ENCODE results near the gene RAPSN. TPM values are rescaled to one million over a fixed set of nuclear protein-coding genes. Genes with fewer than 3 reads are reported as not detected.

RAPSN gene
- total RNA-seq, 4 donors from 2014 or later, result 0.42 to 1.4 (median 0.70) TPM

- Histone ChIP-seq H3K4me1 (peaks cover 14 to 28% (median 22%) of the 10 kb centered on the region in 4 donors), H3K27ac (replicated peaks in 1 of 4) (no peak overlapping the region), H3K36me3 (peaks cover 42 to 61% (median 53%) of the 10 kb centered on the region in 4 donors), H3K4me3 (no peak overlapping the region), H3K9me3 (no peaks in the 10 kb centered on the region), H3K27me3 (no peaks in the 10 kb centered on the region)
- TF ChIP-seq POLR2AphosphoS5 (IDR thresholded peaks at IDR 0.05) (no peak), EP300 (IDR thresholded peaks at IDR 0.05) (no peak), POLR2A (IDR thresholded peaks at IDR 0.05; ENCODE audit: low read depth) (no peak)
- TF ChIP-seq, protein P1, sequence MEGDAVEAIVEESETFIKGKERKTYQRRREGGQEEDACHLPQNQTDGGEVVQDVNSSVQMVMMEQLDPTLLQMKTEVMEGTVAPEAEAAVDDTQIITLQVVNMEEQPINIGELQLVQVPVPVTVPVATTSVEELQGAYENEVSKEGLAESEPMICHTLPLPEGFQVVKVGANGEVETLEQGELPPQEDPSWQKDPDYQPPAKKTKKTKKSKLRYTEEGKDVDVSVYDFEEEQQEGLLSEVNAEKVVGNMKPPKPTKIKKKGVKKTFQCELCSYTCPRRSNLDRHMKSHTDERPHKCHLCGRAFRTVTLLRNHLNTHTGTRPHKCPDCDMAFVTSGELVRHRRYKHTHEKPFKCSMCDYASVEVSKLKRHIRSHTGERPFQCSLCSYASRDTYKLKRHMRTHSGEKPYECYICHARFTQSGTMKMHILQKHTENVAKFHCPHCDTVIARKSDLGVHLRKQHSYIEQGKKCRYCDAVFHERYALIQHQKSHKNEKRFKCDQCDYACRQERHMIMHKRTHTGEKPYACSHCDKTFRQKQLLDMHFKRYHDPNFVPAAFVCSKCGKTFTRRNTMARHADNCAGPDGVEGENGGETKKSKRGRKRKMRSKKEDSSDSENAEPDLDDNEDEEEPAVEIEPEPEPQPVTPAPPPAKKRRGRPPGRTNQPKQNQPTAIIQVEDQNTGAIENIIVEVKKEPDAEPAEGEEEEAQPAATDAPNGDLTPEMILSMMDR (IDR thresholded peaks at IDR 0.05), result no peak
- WGBS, result 87% methylated on average over 2 of the region's 2 CpGs
- DNase-seq (ENCODE audit: extremely low spot score), result no peak
- intact Hi-C loops (cut with DNase I), result no loop called here
Measured at GRCh38 chr11:47487421-47487820, 38.5 kb upstream of the RAPSN start.

- Histone ChIP-seq H3K36me3 (peaks cover 58 to 82% (median 75%) of the 10 kb centered on the region in 4 donors), H3K27ac (replicated peaks in 1 of 4) (no peak overlapping the region), H3K4me3 (no peak overlapping the region), H3K27me3 (no peaks in the 10 kb centered on the region), H3K9me3 (no peaks in the 10 kb centered on the region), H3K4me1 (peaks cover 14 to 23% (median 21%) of the 10 kb centered on the region in 4 donors)
- TF ChIP-seq EP300 (IDR thresholded peaks at IDR 0.05) (no peak), POLR2AphosphoS5 (IDR thresholded peaks at IDR 0.05) (no peak), POLR2A (IDR thresholded peaks at IDR 0.05; ENCODE audit: low read depth) (no peak)
- TF ChIP-seq, protein P1 (IDR thresholded peaks at IDR 0.05), result no peak
- no peak for DNase-seq (ENCODE audit: extremely low spot score)
- intact Hi-C loops (cut with DNase I), result no loop called here
- WGBS, result 95% methylated on average over 7 of the region's 7 CpGs
Measured at GRCh38 chr11:47485107-47485506, 36.2 kb upstream of the RAPSN start.

GRCh38 chr11:47483457-47483856, 34.5 kb upstream of the RAPSN start:
- Histone ChIP-seq H3K4me1 (peaks cover 5 to 19% (median 8%) of the 10 kb centered on the region in 4 donors), H3K4me3 (no peak overlapping the region), H3K36me3 (peaks cover 74 to 95% (median 91%) of the 10 kb centered on the region in 4 donors), H3K27me3 (no peaks in the 10 kb centered on the region), H3K9me3 (no peaks in the 10 kb centered on the region), H3K27ac (replicated peaks in 1 of 4) (no peak overlapping the region)
- WGBS, result 93% methylated on average over 1 of the region's 1 CpG
- TF ChIP-seq POLR2AphosphoS5 (IDR thresholded peaks at IDR 0.05), result no peak
- no peak for TF ChIP-seq EP300 (IDR thresholded peaks at IDR 0.05)
- TF ChIP-seq, protein P1 (IDR thresholded peaks at IDR 0.05), result no peak
- no peak for TF ChIP-seq POLR2A (IDR thresholded peaks at IDR 0.05; ENCODE audit: low read depth)
- intact Hi-C loops (cut with DNase I), result no loop called here
- no peak for DNase-seq (ENCODE audit: extremely low spot score)

GRCh38 chr11:47480762-47481161, 31.8 kb upstream of the RAPSN start:
- TF ChIP-seq, protein P1 (IDR thresholded peaks at IDR 0.05), result no peak
- TF ChIP-seq EP300 (IDR thresholded peaks at IDR 0.05) (no peak), POLR2A (IDR thresholded peaks at IDR 0.05; ENCODE audit: low read depth) (no peak), POLR2AphosphoS5 (IDR thresholded peaks at IDR 0.05) (no peak)
- peaks cover 0 to 10% (median 3%) of the 10 kb centered on the region in 4 donors for H3K4me1 ChIP-seq
- peaks cover 86 to 100% (median 98%) of the 10 kb centered on the region in 4 donors for H3K36me3 ChIP-seq
- H3K27ac ChIP-seq (replicated peaks in 1 of 4), result no peak overlapping the region
- no peak for DNase-seq (ENCODE audit: extremely low spot score)
- no peaks in the 10 kb centered on the region for H3K9me3 ChIP-seq
- H3K27me3 ChIP-seq, result no peaks in the 10 kb centered on the region
- WGBS, result 89% methylated on average over 6 of the region's 6 CpGs
- intact Hi-C loops (cut with DNase I), result no loop called here
- no peak overlapping the region for H3K4me3 ChIP-seq

Measured in esophagus muscularis mucosa (tissue), 4 donors.